Measurements from ENCODE around the gene EVA1A. TPM values are rescaled to one million over a fixed set of nuclear protein-coding genes. Genes with fewer than 3 reads are reported as not detected.
A peak's percentile ranks its signal among the peaks of the same experiment; 100 is the strongest.

The EVA1A gene
- polyA plus RNA-seq, 1 donor (not counting 4 experiments of a cell fraction or from before 2014, with no cell fraction given) = 11.5 TPM

- TF ChIP-seq CTCF (optimal IDR thresholded peaks at IDR 0.05 in 1 of 3, IDR thresholded peaks at IDR 0.05 in 1 of 3, conservative IDR thresholded peaks at IDR 0.05 in 1 of 3; ENCODE audit: extremely low read depth in 1 of 3, insufficient read depth in 2 of 3, low read length in 3 of 3) (no peak), EZH2 (IDR thresholded peaks at IDR 0.05; ENCODE audit: low read length) (no peak)
- Histone ChIP-seq H3K4me3 (ENCODE audit: control insufficient read depth in 2 of 3, extremely low read depth in 1 of 3, insufficient read depth in 2 of 3, low read depth in 1 of 3, low read length in 3 of 3) (no peak overlapping the region), H2AFZ (ENCODE audit: control insufficient read depth, low read length) (no peak overlapping the region), H3K4me2 (ENCODE audit: control insufficient read depth, extremely low read depth, insufficient read depth, low read depth, low read length) (no peak overlapping the region), H3K79me2 (ENCODE audit: control insufficient read depth, insufficient read depth, low read length) (no peaks in the 10 kb centered on the region), H3K36me3 (ENCODE audit: control insufficient read depth in 2 of 2, extremely low read depth in 1 of 2, insufficient read depth in 2 of 2, low read length in 2 of 2) (no peaks in the 10 kb centered on the region), H3K27ac (ENCODE audit: control insufficient read depth, insufficient read depth, low read length) (no peak overlapping the region), H3K9me1 (ENCODE audit: control insufficient read depth, extremely low read depth, insufficient read depth, low read length) (no peaks in the 10 kb centered on the region), H4K20me1 (ENCODE audit: control insufficient read depth, extremely low read depth, insufficient read depth, low read length) (no peaks in the 10 kb centered on the region), H3K9ac (ENCODE audit: control insufficient read depth, extremely low read depth, insufficient read depth, low read length) (no peak overlapping the region), H3K9me3 (ENCODE audit: control insufficient read depth, low read depth, low read length) (no peaks in the 10 kb centered on the region), H3K4me1 (ENCODE audit: control insufficient read depth, extremely low read depth, insufficient read depth, low read length) (peaks cover 55% of the 10 kb centered on the region), H3K27me3 (ENCODE audit: control insufficient read depth, extremely low read depth, insufficient read depth, low read length) (peaks cover 4% of the 10 kb centered on the region)
- FAIRE-seq (no peak), DNase-seq (ENCODE audit: low read depth, low spot score) (no peak)
- dilution Hi-C loops (cut with MboI; ENCODE audit: extremely low pct_ligation_motif_present, low sequenced_read_pairs) = no loop called here
These were observed 48.6 kb upstream of the EVA1A start for GRCh38 chr2:75609334-75609689.

GRCh38 chr2:75608684-75609333 is 48.1 kb upstream of the EVA1A start:
- no peaks in the 10 kb centered on the region for H3K9me3 ChIP-seq (ENCODE audit: control insufficient read depth, low read depth, low read length)
- H3K9me1 ChIP-seq (ENCODE audit: control insufficient read depth, extremely low read depth, insufficient read depth, low read length) = no peaks in the 10 kb centered on the region
- no peak overlapping the region for H3K9ac ChIP-seq (ENCODE audit: control insufficient read depth, extremely low read depth, insufficient read depth, low read length)
- H3K79me2 ChIP-seq (ENCODE audit: control insufficient read depth, insufficient read depth, low read length) = no peaks in the 10 kb centered on the region
- H4K20me1 ChIP-seq (ENCODE audit: control insufficient read depth, extremely low read depth, insufficient read depth, low read length) = no peaks in the 10 kb centered on the region
- peak; percentile 32 for FAIRE-seq
- peak overlapping the region; percentile 79 for H3K4me2 ChIP-seq (ENCODE audit: control insufficient read depth, extremely low read depth, insufficient read depth, low read depth, low read length)
- H3K4me3 ChIP-seq (ENCODE audit: control insufficient read depth in 2 of 3, extremely low read depth in 1 of 3, insufficient read depth in 2 of 3, low read depth in 1 of 3, low read length in 3 of 3) = peak overlapping the region in 1 of 3 experiments; percentile 49
- H3K4me1 ChIP-seq (ENCODE audit: control insufficient read depth, extremely low read depth, insufficient read depth, low read length) = peaks cover 54% of the 10 kb centered on the region
- dilution Hi-C loops (cut with MboI; ENCODE audit: extremely low pct_ligation_motif_present, low sequenced_read_pairs) = no loop called here
- DNase-seq (ENCODE audit: low read depth, low spot score) = no peak
- no peak overlapping the region for H3K27ac ChIP-seq (ENCODE audit: control insufficient read depth, insufficient read depth, low read length)
- TF ChIP-seq EZH2 (IDR thresholded peaks at IDR 0.05; ENCODE audit: low read length) = no peak
- TF ChIP-seq CTCF (optimal IDR thresholded peaks at IDR 0.05 in 1 of 3, IDR thresholded peaks at IDR 0.05 in 1 of 3, conservative IDR thresholded peaks at IDR 0.05 in 1 of 3; ENCODE audit: extremely low read depth in 1 of 3, insufficient read depth in 2 of 3, low read length in 3 of 3) = peak; percentile 90 to 99 (median 92)
- H3K36me3 ChIP-seq (ENCODE audit: control insufficient read depth in 2 of 2, extremely low read depth in 1 of 2, insufficient read depth in 2 of 2, low read length in 2 of 2) = no peaks in the 10 kb centered on the region
- H2AFZ ChIP-seq (ENCODE audit: control insufficient read depth, low read length) = peak overlapping the region; percentile 60
- peaks cover 4% of the 10 kb centered on the region for H3K27me3 ChIP-seq (ENCODE audit: control insufficient read depth, extremely low read depth, insufficient read depth, low read length)
